Neutrophil (primary cell): ENCODE data around the gene DNAJC30.

ENCODE experiments used
- H3K27ac ChIP-seq: fragments of 200-600 bp; sonication (generic); 2 replicates; pipeline ENCODE4 v1.5.1; 2016; ENCODE audit warnings: mild to moderate bottlenecking, moderate library complexity
- H3K27me3 ChIP-seq: fragments of 200-600 bp; sonication (generic); 2 replicates; pipeline ENCODE4 v1.6.0; 2016; ENCODE audit warnings: mild to moderate bottlenecking
- H3K36me3 ChIP-seq: fragments of 200-600 bp; sonication (generic); 2 replicates; pipeline ENCODE4 v1.5.1; 2017
- H3K4me1 ChIP-seq, 2 experiments: fragments of 200-600 bp in 1 of 2; sonication (generic) in 1 of 2; 1 replicate in 1 of 2; 2 replicates in 1 of 2; pipeline versions ENCODE4 v1.5.1 to v1.6.1; 2013 to 2016; ENCODE audit warnings: low read depth in 1 of 2, low read length in 1 of 2, mild to moderate bottlenecking in 1 of 2, moderate library complexity in 1 of 2; ENCODE audit not compliant: control insufficient read depth in 1 of 2, insufficient read depth in 1 of 2
- H3K4me3 ChIP-seq, 2 experiments: fragments of 200-600 bp in 1 of 2; sonication (generic) in 1 of 2; 1 replicate in 1 of 2; 2 replicates in 1 of 2; pipeline ENCODE4 v1.5.1; 2013 to 2016; ENCODE audit warnings: low read depth in 1 of 2, low read length in 1 of 2, mild to moderate bottlenecking in 1 of 2, moderate library complexity in 1 of 2
- H3K9me3 ChIP-seq: fragments of 200-600 bp; sonication (generic); 2 replicates; pipeline ENCODE4 v1.5.1; 2016
- CTCF ChIP-seq: fragments of 200-600 bp; sonication (generic); IDR thresholded peaks from 2 replicates; pipeline ENCODE4 v1.5.1; 2016; ENCODE audit warnings: antibody characterized with exemption

DNAJC30 gene

GRCh38 chr7:73633323-73633722 is 49.9 kb downstream of the DNAJC30 start:
- no peaks in the 10 kb centered on the region for H3K4me1 ChIP-seq
- H3K27me3 ChIP-seq, result peaks cover 64% of the 10 kb centered on the region
- TF ChIP-seq CTCF, result no peak
- no peak overlapping the region for H3K4me3 ChIP-seq
- no peak overlapping the region for H3K27ac ChIP-seq
- H3K36me3 ChIP-seq, result no peaks in the 10 kb centered on the region
- no peaks in the 10 kb centered on the region for H3K9me3 ChIP-seq

- Histone ChIP-seq H3K9me3 (no peaks in the 10 kb centered on the region), H3K4me1 (no peaks in the 10 kb centered on the region), H3K27me3 (peaks cover 81% of the 10 kb centered on the region), H3K4me3 (no peak overlapping the region), H3K27ac (no peak overlapping the region), H3K36me3 (no peaks in the 10 kb centered on the region)
- no peak for TF ChIP-seq CTCF
Measured at GRCh38 chr7:73631558-73631957, 51.7 kb downstream of the DNAJC30 start.
